IPS DF 4.7 (cell line): ENCODE data around the gene LIPM.
"Not testable (repeated sequence)": the region's sequence is repeated elsewhere in the genome, so short reads cannot be mapped to it uniquely, and the experiment has no call there.

Experiments
- DNase-seq: peaks from one replicate; pipeline ENCODE4 v3.0.0-alpha.2; 2013; ENCODE audit warnings: low spot score; ENCODE audit errors: extremely low read depth

LIPM gene

DNA sequence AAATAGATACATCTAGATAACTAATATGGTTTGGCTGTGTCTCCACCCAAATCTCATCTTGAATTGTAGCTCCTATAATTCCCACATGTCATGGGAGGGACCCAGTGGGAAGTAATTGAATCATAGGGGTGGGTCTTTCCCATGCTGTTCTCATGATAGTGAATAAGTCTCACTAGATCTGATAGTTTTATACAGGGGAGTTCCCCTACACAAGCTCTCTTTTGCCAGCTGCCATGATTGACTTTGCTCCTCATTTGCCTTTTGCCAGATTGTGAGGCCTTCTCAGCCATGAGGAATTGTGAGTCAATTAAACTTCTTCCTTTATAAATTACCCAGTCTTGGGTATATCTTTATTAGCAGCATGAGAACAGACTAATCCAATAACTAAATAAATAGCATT, 35.1 kb downstream of the LIPM start:
- not testable (repeated sequence) for DNase-seq

GRCh38 chr10:88838766-88839350, 36.3 kb downstream of the LIPM start:
- no peak for DNase-seq

- DNase-seq, result no peak
These were observed 37.6 kb downstream of the LIPM start for GRCh38 chr10:88840104-88840503.

GRCh38 chr10:88840881-88841280, 38.4 kb downstream of the LIPM start:
- no peak for DNase-seq

DNA sequence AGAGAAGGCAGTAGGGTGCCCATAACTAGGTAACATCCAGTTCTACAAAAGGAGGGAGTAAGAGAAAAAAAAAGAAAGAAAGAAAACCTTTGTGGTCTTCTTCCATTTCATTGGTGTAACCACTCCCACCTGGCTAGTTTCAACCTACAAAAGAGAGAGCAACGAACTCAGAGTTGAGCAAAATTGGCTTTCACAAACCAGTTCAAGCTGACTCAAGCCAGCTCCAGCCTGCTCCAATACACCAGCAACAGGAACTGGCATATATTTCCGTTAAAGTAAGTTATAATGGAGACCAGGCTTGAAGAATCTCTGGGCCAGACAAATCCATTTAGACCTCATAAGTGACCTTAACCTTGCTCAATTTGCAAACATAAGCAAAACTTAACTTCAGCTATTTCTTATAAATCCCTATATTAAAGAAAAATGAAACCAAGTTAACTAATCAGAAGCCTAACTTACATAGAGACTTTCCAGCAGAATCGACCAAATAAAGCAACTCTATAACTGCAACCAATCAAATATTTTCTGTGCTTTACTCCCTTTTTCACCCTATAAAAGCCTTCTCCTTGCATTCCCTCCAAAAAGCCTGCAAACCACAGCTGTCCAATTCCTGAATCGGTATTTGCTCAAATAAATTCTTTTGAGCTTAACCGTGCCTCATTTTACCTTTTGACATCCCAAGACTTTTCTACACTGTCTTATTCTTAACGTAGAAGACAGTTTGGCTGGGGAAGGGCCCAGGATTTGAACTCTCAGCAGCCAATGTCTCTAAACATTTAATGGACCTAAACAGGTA, 39.0 kb downstream of the LIPM start:
- DNase-seq, result no peak

GRCh38 chr10:88843171-88843570, 40.6 kb downstream of the LIPM start:
- DNase-seq, result no peak

DNA sequence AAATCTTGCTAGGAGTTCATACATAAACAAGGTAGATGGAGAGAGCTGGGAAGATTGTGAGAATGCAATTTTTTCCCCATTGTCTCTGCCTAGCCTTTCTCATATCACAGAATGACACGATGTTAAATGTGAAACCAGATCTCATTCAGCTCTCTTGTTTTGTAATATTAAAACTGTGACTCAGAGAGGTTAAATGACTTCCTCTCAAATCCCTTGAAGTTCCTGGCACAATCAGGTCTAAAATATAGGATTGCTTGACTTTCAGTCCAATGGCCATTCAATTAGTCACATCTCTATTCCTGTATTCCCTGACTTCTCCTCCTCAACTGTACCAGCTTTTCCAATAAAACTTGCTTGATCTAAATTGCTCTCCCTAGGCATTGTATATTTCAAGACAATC, 46.0 kb downstream of the LIPM start:
- no peak for DNase-seq

DNA sequence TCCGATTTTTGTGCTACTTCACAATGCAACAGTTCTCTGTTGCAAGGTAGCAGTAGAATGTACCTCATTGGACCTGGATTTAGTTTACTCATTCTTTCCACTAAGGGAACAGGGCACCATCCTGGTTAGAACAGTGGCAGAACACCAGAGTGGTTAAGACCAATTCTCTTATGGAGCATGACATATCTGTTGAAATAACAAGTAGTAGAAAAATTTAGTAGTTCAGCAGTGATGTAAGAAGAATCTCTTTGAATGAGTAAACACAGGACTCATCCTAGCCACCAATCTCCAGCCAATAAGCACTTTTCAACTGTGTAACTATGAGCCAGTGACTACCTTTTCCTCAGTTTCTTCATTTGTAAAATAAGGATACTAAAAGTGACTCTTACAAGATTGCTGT, 46.7 kb downstream of the LIPM start:
- DNase-seq, result no peak

DNA sequence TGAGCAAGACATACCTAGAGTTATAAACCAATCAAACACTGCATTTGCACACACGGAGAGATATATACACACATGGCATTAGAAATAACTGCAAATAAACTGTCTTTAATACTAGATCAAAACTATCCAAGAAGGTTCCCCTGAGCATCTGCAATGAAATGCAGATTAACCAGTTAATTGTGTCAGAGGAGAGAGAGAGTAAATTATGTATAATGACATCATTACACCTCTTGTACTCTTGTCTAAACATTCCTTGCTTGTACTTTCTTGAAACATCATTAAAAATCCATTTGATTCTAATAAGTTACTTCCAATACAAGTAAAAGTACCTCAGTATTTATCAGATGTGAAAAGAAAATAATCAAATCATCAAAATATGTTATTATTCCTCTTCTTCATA, 48.2 kb downstream of the LIPM start:
- DNase-seq, result no peak

DNA sequence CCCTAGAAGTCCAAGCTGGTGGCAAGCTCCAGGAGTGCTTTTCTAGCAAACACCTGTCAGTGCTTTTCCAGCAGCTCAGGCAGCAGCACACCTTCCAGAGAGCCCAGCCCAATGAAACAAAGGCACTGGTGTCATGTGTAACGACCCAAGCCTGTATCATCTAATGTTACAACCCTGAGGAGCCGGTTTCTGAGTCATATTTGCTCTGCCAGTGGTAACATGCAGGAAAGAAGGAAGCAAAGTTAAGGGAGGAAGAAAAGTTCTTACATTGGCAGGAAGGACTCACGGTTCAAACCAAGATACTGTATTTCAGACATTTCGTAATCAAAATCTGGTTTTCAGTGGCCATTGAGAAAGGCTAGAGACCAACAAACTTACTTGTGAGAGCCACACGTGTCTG, 49.2 kb downstream of the LIPM start, which contains the start of gene ANKRD22:
ANKRD22 (minus strand) TSS at position 139 of the 400 bp plus-strand sequence. CDS start 237 bp downstream, outside the sequence.
- no peak for DNase-seq

- DNase-seq, result no peak
These were observed 49.8 kb downstream of the LIPM start for GRCh38 chr10:88852327-88852726.

- DNase-seq, result no peak
These were observed 50.8 kb downstream of the LIPM start for GRCh38 chr10:88853155-88853881.

DNA sequence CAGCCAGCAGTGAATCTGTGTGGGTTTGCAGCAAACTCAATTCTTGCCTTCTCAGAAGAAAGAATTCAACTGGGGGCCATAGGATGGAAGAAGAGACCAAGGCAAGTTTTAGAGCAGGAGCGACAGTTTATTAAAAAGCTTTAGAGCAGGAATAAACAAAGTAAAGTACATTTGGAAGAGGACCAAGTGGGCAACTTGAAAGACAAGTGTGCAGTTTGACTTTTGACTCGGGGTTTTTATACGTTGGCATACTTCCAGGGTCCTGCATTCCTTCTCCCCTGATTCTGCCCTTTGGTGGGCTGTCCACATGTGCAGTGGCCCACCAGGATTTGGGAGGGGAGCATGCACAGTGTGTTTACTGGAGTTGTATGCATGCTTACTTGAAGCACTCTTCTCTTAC, 52.2 kb downstream of the LIPM start:
- no peak for DNase-seq

GRCh38 chr10:88857831-88858230, 55.3 kb downstream of the LIPM start:
- no peak for DNase-seq

DNA sequence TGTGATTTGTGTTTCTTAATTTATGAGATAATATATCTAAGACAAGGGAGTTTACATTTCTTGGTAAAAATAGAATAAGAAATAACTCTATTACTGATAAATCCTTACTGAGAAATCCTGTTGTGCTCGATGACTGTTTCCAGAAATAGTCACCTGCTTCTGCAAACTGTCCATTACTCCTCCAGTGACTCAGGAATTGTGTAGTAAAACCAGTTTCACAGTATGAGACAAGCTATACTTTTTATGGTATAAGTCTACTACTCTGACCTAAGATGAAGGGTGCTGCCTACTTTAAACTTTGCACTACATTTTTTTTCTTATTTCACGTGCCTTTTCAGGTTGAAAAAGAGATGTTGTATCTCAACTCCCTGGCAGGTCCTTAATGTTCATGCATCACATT, 56.0 kb downstream of the LIPM start:
- DNase-seq, result no peak

GRCh38 chr10:88861036-88861435, 58.5 kb downstream of the LIPM start:
- no peak for DNase-seq

DNA sequence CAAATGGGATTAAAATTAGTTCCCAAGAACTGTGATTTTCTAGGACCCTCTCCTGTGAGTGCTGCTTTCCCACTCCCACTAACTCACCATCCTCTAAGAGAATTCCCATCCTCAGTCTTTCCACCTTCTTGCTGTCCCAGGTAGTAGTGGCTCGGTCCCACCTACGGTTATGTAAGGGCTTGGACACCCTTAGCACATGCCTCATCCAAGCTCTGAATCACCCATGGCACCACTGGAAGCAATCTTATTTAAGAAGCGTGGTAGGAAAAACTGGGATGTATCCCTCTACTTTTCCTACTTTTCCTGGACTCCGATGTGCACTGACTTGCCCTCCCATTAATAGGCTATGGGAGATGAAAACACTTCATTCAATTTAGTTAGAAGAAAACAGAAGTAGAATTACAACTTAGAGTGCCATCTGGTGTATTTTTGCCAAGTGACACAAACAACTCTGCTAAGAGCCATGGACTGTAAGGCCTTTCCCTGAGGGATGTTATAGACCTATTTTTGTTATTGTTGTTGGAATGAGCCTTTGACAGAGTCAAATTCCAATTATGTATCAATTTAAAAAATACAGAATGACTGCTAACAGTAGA, 62.8 kb downstream of the LIPM start:
- DNase-seq, result no peak

GRCh38 chr10:88866454-88866853, 63.9 kb downstream of the LIPM start:
- DNase-seq, result no peak

GRCh38 chr10:88870089-88870488, 67.6 kb downstream of the LIPM start:
- no peak for DNase-seq
